Lower leg skin (tissue), 3 donors: Measurements from ENCODE around the gene TPP1.

Experiments used
- POLR2A ChIP-seq, 2 donors: fragments of 450-650 bp; IDR thresholded peaks; one replicate each; pipeline ENCODE4 v1.6.1; 2016 to 2017; ENCODE audit warnings: antibody characterized with exemption in 2 of 2, mild to moderate bottlenecking in 1 of 2, moderate library complexity in 1 of 2
- TF ChIP-seq, protein P1 (sequence below), 3 donors: fragments of 450-650 bp; IDR thresholded peaks; one replicate each; pipeline ENCODE4 v1.5.1; 2016; ENCODE audit warnings: antibody characterized with exemption in 3 of 3, mild to moderate bottlenecking in 3 of 3, moderate library complexity in 2 of 3

DNA sequence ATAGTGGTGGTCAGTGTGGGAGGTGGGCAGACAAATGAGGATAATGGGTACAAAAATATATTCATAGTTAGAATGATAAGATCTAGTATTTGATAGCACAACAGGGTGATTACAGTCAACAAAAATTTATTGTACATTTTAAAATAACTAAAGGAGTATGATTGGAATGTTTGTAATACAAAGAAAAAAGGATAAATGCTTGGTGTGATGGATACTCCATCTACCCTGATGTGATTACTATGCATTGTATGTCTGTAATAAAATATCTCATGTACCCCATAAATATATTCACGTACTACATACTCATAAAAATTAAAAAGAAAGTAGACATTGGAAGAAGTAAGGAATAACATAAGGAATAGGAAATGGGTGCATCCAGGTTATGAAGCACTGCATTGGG lies 31.2 kb downstream of the TPP1 start:
- TF ChIP-seq, protein P1, sequence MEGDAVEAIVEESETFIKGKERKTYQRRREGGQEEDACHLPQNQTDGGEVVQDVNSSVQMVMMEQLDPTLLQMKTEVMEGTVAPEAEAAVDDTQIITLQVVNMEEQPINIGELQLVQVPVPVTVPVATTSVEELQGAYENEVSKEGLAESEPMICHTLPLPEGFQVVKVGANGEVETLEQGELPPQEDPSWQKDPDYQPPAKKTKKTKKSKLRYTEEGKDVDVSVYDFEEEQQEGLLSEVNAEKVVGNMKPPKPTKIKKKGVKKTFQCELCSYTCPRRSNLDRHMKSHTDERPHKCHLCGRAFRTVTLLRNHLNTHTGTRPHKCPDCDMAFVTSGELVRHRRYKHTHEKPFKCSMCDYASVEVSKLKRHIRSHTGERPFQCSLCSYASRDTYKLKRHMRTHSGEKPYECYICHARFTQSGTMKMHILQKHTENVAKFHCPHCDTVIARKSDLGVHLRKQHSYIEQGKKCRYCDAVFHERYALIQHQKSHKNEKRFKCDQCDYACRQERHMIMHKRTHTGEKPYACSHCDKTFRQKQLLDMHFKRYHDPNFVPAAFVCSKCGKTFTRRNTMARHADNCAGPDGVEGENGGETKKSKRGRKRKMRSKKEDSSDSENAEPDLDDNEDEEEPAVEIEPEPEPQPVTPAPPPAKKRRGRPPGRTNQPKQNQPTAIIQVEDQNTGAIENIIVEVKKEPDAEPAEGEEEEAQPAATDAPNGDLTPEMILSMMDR (IDR thresholded peaks at IDR 0.05), result no peak
- no peak for TF ChIP-seq POLR2A (IDR thresholded peaks at IDR 0.05)
